ENCODE results near the gene KCNK5. TPM values are rescaled to one million over a fixed set of nuclear protein-coding genes. Genes with fewer than 3 reads are reported as not detected.

KCNK5 gene
- total and polyA plus RNA-seq, 2 experiments from 2014 or later: 6.6 to 11.4 TPM

GRCh38 chr6:39268171-39268570 lies 38.9 kb upstream of the KCNK5 start:
- WGBS (ENCODE audit: low lambda C conversion rate, missing lambda C conversion rate): 90% methylated on average over 7 of the region's 7 CpGs
- Histone ChIP-seq H3K4me1 (ENCODE audit: insufficient read depth) (no peaks in the 10 kb centered on the region), H3K79me2 (no peaks in the 10 kb centered on the region), H3K9me3 (ENCODE audit: low read depth) (no peaks in the 10 kb centered on the region), H3K9me2 (replicated peaks; ENCODE audit: insufficient read depth) (no peaks in the 10 kb centered on the region), H4K20me1 (ENCODE audit: insufficient read depth, poor library complexity, severe bottlenecking) (no peaks in the 10 kb centered on the region), H3K27me3 (peaks cover 6% of the 10 kb centered on the region), H2AFZ (no peak overlapping the region), H3K27ac (no peak overlapping the region), H3K4me2 (no peak overlapping the region), H3K4me3 (no peak overlapping the region), H3K36me3 (replicated peaks; ENCODE audit: insufficient read depth, low read depth) (no peaks in the 10 kb centered on the region)
- TF ChIP-seq EZH2phosphoT487 (IDR thresholded peaks at IDR 0.05; ENCODE audit: low read depth, severe bottlenecking, unreplicated experiment) (no peak), EZH2 (IDR thresholded peaks at IDR 0.05; ENCODE audit: borderline replicate concordance) (no peak), CTCF (IDR thresholded peaks at IDR 0.05; ENCODE audit: poor library complexity) (no peak)
- DNase-seq (ENCODE audit: low spot score): no peak

GRCh38 chr6:39266782-39267355 lies 37.6 kb upstream of the KCNK5 start:
- H3K4me2 ChIP-seq: no peak overlapping the region
- no peaks in the 10 kb centered on the region for H3K36me3 ChIP-seq (replicated peaks; ENCODE audit: insufficient read depth, low read depth)
- H4K20me1 ChIP-seq (ENCODE audit: insufficient read depth, poor library complexity, severe bottlenecking): no peaks in the 10 kb centered on the region
- no peaks in the 10 kb centered on the region for H3K79me2 ChIP-seq
- H2AFZ ChIP-seq: no peak overlapping the region
- H3K4me3 ChIP-seq: no peak overlapping the region
- H3K9me2 ChIP-seq (replicated peaks; ENCODE audit: insufficient read depth): no peaks in the 10 kb centered on the region
- H3K4me1 ChIP-seq (ENCODE audit: insufficient read depth): no peaks in the 10 kb centered on the region
- H3K27me3 ChIP-seq: peaks cover 8% of the 10 kb centered on the region
- 67% methylated on average over 5 of the region's 5 CpGs for WGBS (ENCODE audit: low lambda C conversion rate, missing lambda C conversion rate)
- TF ChIP-seq EZH2 (IDR thresholded peaks at IDR 0.05; ENCODE audit: borderline replicate concordance): no peak
- peak; percentile 57 for TF ChIP-seq EZH2phosphoT487 (IDR thresholded peaks at IDR 0.05; ENCODE audit: low read depth, severe bottlenecking, unreplicated experiment)
- TF ChIP-seq CTCF (IDR thresholded peaks at IDR 0.05; ENCODE audit: poor library complexity): no peak
- DNase-seq (ENCODE audit: low spot score): no peak
- H3K9me3 ChIP-seq (ENCODE audit: low read depth): no peaks in the 10 kb centered on the region
- no peak overlapping the region for H3K27ac ChIP-seq

- Histone ChIP-seq H3K79me2 (no peaks in the 10 kb centered on the region), H2AFZ (no peak overlapping the region), H3K4me3 (no peak overlapping the region), H3K9me3 (ENCODE audit: low read depth) (no peaks in the 10 kb centered on the region), H3K27me3 (peaks cover 8% of the 10 kb centered on the region), H4K20me1 (ENCODE audit: insufficient read depth, poor library complexity, severe bottlenecking) (no peaks in the 10 kb centered on the region), H3K27ac (no peak overlapping the region), H3K9me2 (replicated peaks; ENCODE audit: insufficient read depth) (no peaks in the 10 kb centered on the region), H3K4me1 (ENCODE audit: insufficient read depth) (no peaks in the 10 kb centered on the region), H3K4me2 (no peak overlapping the region), H3K36me3 (replicated peaks; ENCODE audit: insufficient read depth, low read depth) (no peaks in the 10 kb centered on the region)
- TF ChIP-seq EZH2phosphoT487 (IDR thresholded peaks at IDR 0.05; ENCODE audit: low read depth, severe bottlenecking, unreplicated experiment) (no peak), EZH2 (IDR thresholded peaks at IDR 0.05; ENCODE audit: borderline replicate concordance) (no peak), CTCF (IDR thresholded peaks at IDR 0.05; ENCODE audit: poor library complexity) (no peak)
- DNase-seq (ENCODE audit: low spot score): no peak
- WGBS (ENCODE audit: low lambda C conversion rate, missing lambda C conversion rate): 70% methylated on average over 2 of the region's 2 CpGs
These were observed 37.1 kb upstream of the KCNK5 start for GRCh38 chr6:39266375-39266774.
